Loucy (cell line): Measurements from ENCODE around the gene OR56A5.

Experiments used
- H2AFZ ChIP-seq: fragments of 200-600 bp; sonication (generic); 2 replicates; pipeline ENCODE4 v1.6.0; 2016; ENCODE audit warnings: antibody characterized with exemption, mild to moderate bottlenecking, low read length, moderate library complexity
- H3F3A ChIP-seq: fragments of 200-600 bp; 2 replicates; pipeline ENCODE4 v1.6.0; 2016; ENCODE audit warnings: antibody characterized with exemption, low read depth, mild to moderate bottlenecking
- H3K27me3 ChIP-seq: fragments of 200-600 bp; sonication (generic); 2 replicates; pipeline ENCODE4 v1.6.1; 2014; ENCODE audit warnings: low read length, mild to moderate bottlenecking; ENCODE audit not compliant: insufficient read depth, poor library complexity, severe bottlenecking
- H3K36me3 ChIP-seq: fragments of 200-600 bp; sonication (generic); 2 replicates; pipeline ENCODE4 v1.6.1; 2016; ENCODE audit warnings: low read length; ENCODE audit not compliant: insufficient read depth
- H3K4me1 ChIP-seq: fragments of 200-600 bp; sonication (generic); 2 replicates; pipeline ENCODE4 v1.5.1; 2014; ENCODE audit warnings: low read length, mild to moderate bottlenecking; ENCODE audit not compliant: insufficient read depth, poor library complexity, severe bottlenecking
- H3K4me2 ChIP-seq: fragments of 200-600 bp; sonication (generic); 2 replicates; pipeline ENCODE4 v1.6.0; 2014; ENCODE audit warnings: antibody characterized with exemption, low read length, low read depth, mild to moderate bottlenecking; ENCODE audit not compliant: poor library complexity, severe bottlenecking
- H3K4me3 ChIP-seq: fragments of 200-600 bp; sonication (generic); 2 replicates; pipeline ENCODE4 v1.5.1; 2014; ENCODE audit warnings: low read length, mild to moderate bottlenecking, mixed read lengths; ENCODE audit not compliant: poor library complexity, severe bottlenecking
- H3K79me2 ChIP-seq: fragments of 200-600 bp; sonication (generic); 2 replicates; pipeline ENCODE4 v1.6.1; 2014; ENCODE audit warnings: low read length; ENCODE audit not compliant: insufficient read depth
- H3K9ac ChIP-seq: fragments of 200-600 bp; sonication (generic); 2 replicates; pipeline ENCODE4 v1.6.0; 2014; ENCODE audit warnings: mild to moderate bottlenecking, low read depth, low read length, moderate library complexity; ENCODE audit not compliant: poor library complexity, severe bottlenecking
- H3K9me2 ChIP-seq: fragments of 200-600 bp; sonication (generic); replicated peaks from 2 replicates; pipeline ENCODE4 v1.6.1; 2016; ENCODE audit warnings: low read depth, low read length, mixed read lengths
- H3K9me3 ChIP-seq: fragments of 200-600 bp; sonication (generic); 2 replicates; pipeline ENCODE4 v1.6.1; 2014; ENCODE audit warnings: mild to moderate bottlenecking, antibody characterized with exemption, low read length, low read depth; ENCODE audit not compliant: insufficient read depth
- H4K20me1 ChIP-seq: fragments of 200-600 bp; sonication (generic); 2 replicates; pipeline ENCODE4 v1.6.0; 2014; ENCODE audit warnings: antibody characterized with exemption, low read length, mild to moderate bottlenecking; ENCODE audit not compliant: insufficient read depth, poor library complexity, severe bottlenecking
- EZH2phosphoT487 ChIP-seq: fragments of 200-600 bp; IDR thresholded peaks from 2 replicates; pipeline ENCODE4 v1.6.1; 2018; ENCODE audit warnings: antibody characterized with exemption, mild to moderate bottlenecking, moderate library complexity, borderline replicate concordance
- TF ChIP-seq, protein P1 (sequence below): fragments of 200-600 bp; sonication (generic); conservative IDR thresholded peaks from 2 replicates; pipeline ENCODE4 v1.5.1; 2014; ENCODE audit warnings: mild to moderate bottlenecking, antibody characterized with exemption, low read length

The OR56A5 gene

GRCh38 chr11:5938603-5938965 lies 29.7 kb downstream of the OR56A5 start:
- no peaks in the 10 kb centered on the region for H3K9me2 ChIP-seq
- no peak overlapping the region for H3K9ac ChIP-seq
- no peak overlapping the region for H3K4me2 ChIP-seq
- H3K36me3 ChIP-seq = no peaks in the 10 kb centered on the region
- H3K9me3 ChIP-seq = no peaks in the 10 kb centered on the region
- H3F3A ChIP-seq = no peaks in the 10 kb centered on the region
- H3K27me3 ChIP-seq = no peaks in the 10 kb centered on the region
- no peaks in the 10 kb centered on the region for H3K79me2 ChIP-seq
- no peak for TF ChIP-seq EZH2phosphoT487
- H4K20me1 ChIP-seq = no peaks in the 10 kb centered on the region
- no peak overlapping the region for H2AFZ ChIP-seq
- no peak overlapping the region for H3K4me3 ChIP-seq
- no peaks in the 10 kb centered on the region for H3K4me1 ChIP-seq

GRCh38 chr11:5937868-5938602 lies 30.3 kb downstream of the OR56A5 start:
- Histone ChIP-seq H3K4me1 (no peaks in the 10 kb centered on the region), H3K4me2 (no peak overlapping the region), H3K9me2 (no peaks in the 10 kb centered on the region), H3K9me3 (no peaks in the 10 kb centered on the region), H3K36me3 (no peaks in the 10 kb centered on the region), H4K20me1 (no peaks in the 10 kb centered on the region), H3F3A (no peaks in the 10 kb centered on the region), H3K9ac (no peak overlapping the region), H3K27me3 (no peaks in the 10 kb centered on the region), H3K4me3 (no peak overlapping the region), H3K79me2 (no peaks in the 10 kb centered on the region), H2AFZ (no peak overlapping the region)
- TF ChIP-seq, protein P1, sequence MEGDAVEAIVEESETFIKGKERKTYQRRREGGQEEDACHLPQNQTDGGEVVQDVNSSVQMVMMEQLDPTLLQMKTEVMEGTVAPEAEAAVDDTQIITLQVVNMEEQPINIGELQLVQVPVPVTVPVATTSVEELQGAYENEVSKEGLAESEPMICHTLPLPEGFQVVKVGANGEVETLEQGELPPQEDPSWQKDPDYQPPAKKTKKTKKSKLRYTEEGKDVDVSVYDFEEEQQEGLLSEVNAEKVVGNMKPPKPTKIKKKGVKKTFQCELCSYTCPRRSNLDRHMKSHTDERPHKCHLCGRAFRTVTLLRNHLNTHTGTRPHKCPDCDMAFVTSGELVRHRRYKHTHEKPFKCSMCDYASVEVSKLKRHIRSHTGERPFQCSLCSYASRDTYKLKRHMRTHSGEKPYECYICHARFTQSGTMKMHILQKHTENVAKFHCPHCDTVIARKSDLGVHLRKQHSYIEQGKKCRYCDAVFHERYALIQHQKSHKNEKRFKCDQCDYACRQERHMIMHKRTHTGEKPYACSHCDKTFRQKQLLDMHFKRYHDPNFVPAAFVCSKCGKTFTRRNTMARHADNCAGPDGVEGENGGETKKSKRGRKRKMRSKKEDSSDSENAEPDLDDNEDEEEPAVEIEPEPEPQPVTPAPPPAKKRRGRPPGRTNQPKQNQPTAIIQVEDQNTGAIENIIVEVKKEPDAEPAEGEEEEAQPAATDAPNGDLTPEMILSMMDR = no peak
- TF ChIP-seq EZH2phosphoT487 = no peak

DNA sequence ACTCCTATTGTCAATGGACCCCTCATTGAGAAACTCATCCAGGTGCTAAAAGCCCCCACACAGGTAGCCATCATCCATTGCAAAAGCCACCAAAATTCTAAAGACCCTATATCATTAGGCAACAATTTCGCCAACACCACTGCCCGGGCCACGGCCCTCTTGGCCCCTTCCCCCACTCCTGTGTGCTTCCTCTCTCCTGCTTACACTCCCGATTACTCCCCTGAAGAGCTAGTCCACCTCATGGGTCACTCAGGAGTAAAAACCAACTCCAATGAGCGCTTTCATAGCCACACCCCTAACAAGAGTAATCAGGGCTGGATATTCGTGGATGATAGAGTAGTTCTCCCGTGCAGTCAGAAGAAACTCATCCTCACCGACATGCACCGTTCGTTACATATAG lies 35.2 kb downstream of the OR56A5 start:
- Histone ChIP-seq H3K4me1 (no peaks in the 10 kb centered on the region), H3K79me2 (no peaks in the 10 kb centered on the region), H3K9me2 (no peaks in the 10 kb centered on the region), H3F3A (no peaks in the 10 kb centered on the region), H2AFZ (no peak overlapping the region), H4K20me1 (no peaks in the 10 kb centered on the region), H3K27me3 (no peaks in the 10 kb centered on the region), H3K9me3 (no peaks in the 10 kb centered on the region; the same call in 1 of the 2 replicates), H3K36me3 (no peaks in the 10 kb centered on the region), H3K4me3 (no peak overlapping the region), H3K4me2 (no peak overlapping the region), H3K9ac (no peak overlapping the region)
- no peak for TF ChIP-seq EZH2phosphoT487
- TF ChIP-seq, protein P1 = no peak

DNA sequence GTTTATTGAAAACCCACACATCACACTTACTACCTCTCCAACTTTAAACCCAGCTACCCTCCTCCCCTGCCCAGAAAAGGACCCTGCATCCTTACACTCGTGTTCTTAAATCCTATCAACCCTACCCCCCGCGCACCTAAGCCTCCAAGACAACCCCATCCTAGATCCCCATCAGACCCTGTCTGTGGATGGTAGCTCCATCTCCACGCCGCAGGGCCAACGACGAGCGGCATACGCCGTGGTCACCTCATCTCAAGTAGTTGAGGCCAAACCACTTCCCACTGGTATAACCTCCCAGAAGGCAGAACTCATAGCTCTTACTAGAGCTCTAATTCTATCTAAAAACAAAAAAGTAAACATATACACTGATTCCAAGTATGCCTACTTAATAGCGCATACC lies 35.6 kb downstream of the OR56A5 start:
- H3K9me3 ChIP-seq = no peaks in the 10 kb centered on the region; the same call in 1 of the 2 replicates

More for the DNA sequence above, 35.6 kb downstream of the OR56A5 start:
- H3K36me3 ChIP-seq = no peaks in the 10 kb centered on the region
- no peak for TF ChIP-seq EZH2phosphoT487
- TF ChIP-seq, protein P1 = no peak
- H3K4me1 ChIP-seq = no peaks in the 10 kb centered on the region
- no peaks in the 10 kb centered on the region for H3K79me2 ChIP-seq
- no peaks in the 10 kb centered on the region for H3K9me2 ChIP-seq
- no peak overlapping the region for H3K9ac ChIP-seq
- H3F3A ChIP-seq = no peaks in the 10 kb centered on the region
- no peaks in the 10 kb centered on the region for H4K20me1 ChIP-seq
- no peaks in the 10 kb centered on the region for H3K27me3 ChIP-seq
- no peak overlapping the region for H3K4me3 ChIP-seq
- no peak overlapping the region for H3K4me2 ChIP-seq
- no peak overlapping the region for H2AFZ ChIP-seq
